ENCODE measurements around the gene C3orf80.

DNA sequence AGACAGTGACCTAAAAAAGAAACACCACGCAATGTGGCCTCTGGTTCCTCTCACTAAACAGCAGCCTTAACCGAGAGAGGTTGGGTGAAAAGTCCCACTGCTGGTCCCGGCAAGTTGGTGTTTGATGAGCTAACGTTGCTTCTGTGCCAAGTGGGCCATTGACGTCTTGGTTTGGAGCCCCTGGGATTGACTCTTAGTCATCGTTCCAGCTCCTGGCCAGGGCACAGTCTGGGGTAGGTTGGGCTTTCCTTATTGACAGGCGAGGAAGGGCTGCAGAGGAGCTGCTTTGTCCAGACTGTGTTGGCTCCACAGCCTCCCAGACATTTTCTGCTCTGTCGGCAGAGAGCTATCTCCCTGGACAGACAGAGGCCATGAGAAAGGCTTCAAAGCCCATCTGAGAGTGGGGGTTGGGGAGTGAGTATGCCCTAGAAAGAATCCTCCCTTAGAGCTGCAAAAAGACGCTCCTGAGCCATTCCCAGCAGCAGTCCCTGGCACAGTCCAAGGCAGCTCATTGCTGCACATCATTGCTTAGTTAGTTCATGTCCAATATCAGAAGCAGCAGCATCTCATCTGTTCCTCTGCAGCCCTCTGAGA is 28.6 kb upstream of the C3orf80 start:
- TF ChIP-seq GATA3 (IDR thresholded peaks at IDR 0.05; ENCODE audit: low read depth, low read length) (no peak), GATA2 (IDR thresholded peaks at IDR 0.05; ENCODE audit: low read depth, low read length) (no peak)

All from SH-SY5Y (cell line).